ENCODE data around the gene RBM43.
"Not testable (repeated sequence)": the region's sequence is repeated elsewhere in the genome, so short reads cannot be mapped to it uniquely, and the experiment has no call there.

The RBM43 gene

GRCh38 chr2:151261231-151261976 is at the start of gene RBM43:
Gene RBM43 (minus strand): TSS chr2:151261863. CDS start chr2:151261727, 136 bp downstream.
- peak; percentile 3 for DNase-seq

- DNase-seq, result not testable (repeated sequence)
Observed at GRCh38 chr2:151310313-151310712, 48.6 kb upstream of the RBM43 start.

- DNase-seq, result no peak
Observed at GRCh38 chr2:151306621-151307020, 45.0 kb upstream of the RBM43 start.

GRCh38 chr2:151305129-151305691 is 43.5 kb upstream of the RBM43 start:
- DNase-seq, result no peak

GRCh38 chr2:151302879-151303278 is 41.2 kb upstream of the RBM43 start:
- DNase-seq, result no peak

GRCh38 chr2:151302404-151302803 is 40.7 kb upstream of the RBM43 start:
- no peak for DNase-seq

- no peak for DNase-seq
Observed at GRCh38 chr2:151299920-151300539, 38.4 kb upstream of the RBM43 start.

GRCh38 chr2:151297882-151298281 is 36.2 kb upstream of the RBM43 start:
- no peak for DNase-seq

GRCh38 chr2:151295926-151296325 is 34.3 kb upstream of the RBM43 start:
- DNase-seq, result not testable (repeated sequence)

GRCh38 chr2:151292546-151292945 is 30.9 kb upstream of the RBM43 start:
- no peak for DNase-seq

- no peak for DNase-seq
Observed at GRCh38 chr2:151292141-151292540, 30.5 kb upstream of the RBM43 start.

GRCh38 chr2:151291224-151291623 is 29.6 kb upstream of the RBM43 start:
- no peak for DNase-seq

- DNase-seq, result no peak
Observed at GRCh38 chr2:151289972-151290866, 28.6 kb upstream of the RBM43 start.

GRCh38 chr2:151287513-151288250 is 26.0 kb upstream of the RBM43 start:
- no peak for DNase-seq

- no peak for DNase-seq
Observed at GRCh38 chr2:151282401-151282800, 20.7 kb upstream of the RBM43 start.

GRCh38 chr2:151280271-151280670 is 18.6 kb upstream of the RBM43 start:
- DNase-seq, result no peak

GRCh38 chr2:151278487-151278886 is 16.8 kb upstream of the RBM43 start:
- DNase-seq, result no peak

GRCh38 chr2:151277067-151277466 is 15.4 kb upstream of the RBM43 start:
- DNase-seq, result no peak

- DNase-seq, result no peak
Observed at GRCh38 chr2:151275291-151275690, 13.6 kb upstream of the RBM43 start.

GRCh38 chr2:151271824-151272223 is 10.2 kb upstream of the RBM43 start:
- no peak for DNase-seq

- DNase-seq, result no peak
Observed at GRCh38 chr2:151269798-151270568, 8.3 kb upstream of the RBM43 start.

GRCh38 chr2:151268085-151268484 is 6.4 kb upstream of the RBM43 start:
- DNase-seq, result no peak

Measured in NCI-H187 treated with DMSO at 0.1 percent for 48 hours (cell line).